Left hindlimb (tissue), 1 donor: ENCODE measurements around the gene CHRNA7.
"Not testable (repeated sequence)": the region's sequence is repeated elsewhere in the genome, so short reads cannot be mapped to it uniquely, and the experiment has no call there.

ENCODE experiments used
- DNase-seq: peaks from one replicate; pipeline ENCODE4 v3.0.0-alpha.2; 2018

CHRNA7 gene

GRCh38 chr15:32120577-32121383, 90.5 kb downstream of the CHRNA7 start:
- DNase-seq = no peak

GRCh38 chr15:32121384-32121695, 91.0 kb downstream of the CHRNA7 start:
- DNase-seq = no peak

GRCh38 chr15:32122013-32122412, 91.7 kb downstream of the CHRNA7 start:
- DNase-seq = no peak

GRCh38 chr15:32123473-32123872, 93.2 kb downstream of the CHRNA7 start:
- no peak for DNase-seq

- DNase-seq = no peak
These were observed 94.4 kb downstream of the CHRNA7 start for GRCh38 chr15:32124726-32125125.

- DNase-seq = no peak
These were observed 95.3 kb downstream of the CHRNA7 start for GRCh38 chr15:32125595-32125994.

GRCh38 chr15:32129815-32130214, 99.5 kb downstream of the CHRNA7 start:
- no peak for DNase-seq

- DNase-seq = no peak
These were observed 100.5 kb downstream of the CHRNA7 start for GRCh38 chr15:32130823-32131222.

- DNase-seq = no peak
These were observed 101.5 kb downstream of the CHRNA7 start for GRCh38 chr15:32131803-32132202.

- DNase-seq = no peak
These were observed 102.5 kb downstream of the CHRNA7 start for GRCh38 chr15:32132859-32133258.

- no peak for DNase-seq
These were observed 104.5 kb downstream of the CHRNA7 start for GRCh38 chr15:32134842-32135241.

GRCh38 chr15:32135335-32135734, 105.0 kb downstream of the CHRNA7 start:
- DNase-seq = no peak

- DNase-seq = not testable (repeated sequence)
These were observed 115.2 kb downstream of the CHRNA7 start for GRCh38 chr15:32145512-32145911.

- DNase-seq = no peak
These were observed 118.7 kb downstream of the CHRNA7 start for GRCh38 chr15:32148833-32149555.

GRCh38 chr15:32152574-32152973, 122.3 kb downstream of the CHRNA7 start:
- DNase-seq = no peak

- DNase-seq = not testable (repeated sequence)
These were observed 123.7 kb downstream of the CHRNA7 start for GRCh38 chr15:32153868-32154623.

GRCh38 chr15:32162143-32162542, 131.8 kb downstream of the CHRNA7 start:
- DNase-seq = not testable (repeated sequence)

GRCh38 chr15:32164065-32164464, 133.8 kb downstream of the CHRNA7 start:
- DNase-seq = not testable (repeated sequence)

- DNase-seq = not testable (repeated sequence)
These were observed 134.4 kb downstream of the CHRNA7 start for GRCh38 chr15:32164747-32165146.

GRCh38 chr15:32165775-32166174, 135.5 kb downstream of the CHRNA7 start:
- not testable (repeated sequence) for DNase-seq

- not testable (repeated sequence) for DNase-seq
These were observed 136.0 kb downstream of the CHRNA7 start for GRCh38 chr15:32166270-32166669.

GRCh38 chr15:32167913-32168312, 137.6 kb downstream of the CHRNA7 start:
- DNase-seq = not testable (repeated sequence)

- not testable (repeated sequence) for DNase-seq
These were observed 150.3 kb downstream of the CHRNA7 start for GRCh38 chr15:32180579-32180978.
